GM21723 (cell line): ENCODE results near the gene MYZAP.
A peak's percentile ranks its signal among the peaks of the same experiment; 100 is the strongest.

Experiments
- ATAC-seq: cut with Tn5 transposase; IDR thresholded peaks from one replicate; pipeline ENCODE4 v1.9.1; 2021; ENCODE audit warnings: mild to moderate bottlenecking, moderate library complexity; ENCODE audit not compliant: unreplicated experiment

Gene MYZAP

GRCh38 chr15:57591822-57592367 lies at the start of gene MYZAP:
MYZAP (plus strand) TSS chr15:57591904; CDS start chr15:57592035, 131 bp downstream.
- no peak for ATAC-seq

GRCh38 chr15:57542505-57542817 lies 49.2 kb upstream of the MYZAP start:
- ATAC-seq: no peak

- ATAC-seq: no peak
These were observed 46.7 kb upstream of the MYZAP start for GRCh38 chr15:57544848-57545480.

- ATAC-seq: no peak
These were observed 45.7 kb upstream of the MYZAP start for GRCh38 chr15:57545995-57546394.

- ATAC-seq: no peak
These were observed 44.4 kb upstream of the MYZAP start for GRCh38 chr15:57547243-57547755.

GRCh38 chr15:57548351-57548750 lies 43.4 kb upstream of the MYZAP start:
- ATAC-seq: no peak

GRCh38 chr15:57548835-57549234 lies 42.9 kb upstream of the MYZAP start:
- no peak for ATAC-seq

- ATAC-seq: no peak
These were observed 41.8 kb upstream of the MYZAP start for GRCh38 chr15:57549935-57550334.

- ATAC-seq: no peak
These were observed 41.1 kb upstream of the MYZAP start for GRCh38 chr15:57550640-57551039.

- ATAC-seq: no peak
These were observed 39.7 kb upstream of the MYZAP start for GRCh38 chr15:57551715-57552677.

GRCh38 chr15:57552678-57553334 lies 38.9 kb upstream of the MYZAP start:
- ATAC-seq: no peak

- ATAC-seq: no peak
These were observed 38.2 kb upstream of the MYZAP start for GRCh38 chr15:57553526-57553925.

GRCh38 chr15:57554063-57554811 lies 37.5 kb upstream of the MYZAP start:
- ATAC-seq: no peak

GRCh38 chr15:57554812-57555179 lies 36.9 kb upstream of the MYZAP start:
- no peak for ATAC-seq

- no peak for ATAC-seq
These were observed 36.4 kb upstream of the MYZAP start for GRCh38 chr15:57555270-57555669.

- ATAC-seq: no peak
These were observed 35.7 kb upstream of the MYZAP start for GRCh38 chr15:57556040-57556439.

GRCh38 chr15:57557267-57557666 lies 34.4 kb upstream of the MYZAP start:
- ATAC-seq: no peak

GRCh38 chr15:57557810-57558209 lies 33.9 kb upstream of the MYZAP start:
- ATAC-seq: no peak

GRCh38 chr15:57559875-57560274 lies 31.8 kb upstream of the MYZAP start:
- no peak for ATAC-seq

- peak; percentile 79 for ATAC-seq
These were observed 30.5 kb upstream of the MYZAP start for GRCh38 chr15:57561041-57561711.
